HepG2 (cell line): ENCODE data around the gene SEC14L1. TPM values are rescaled to one million over a fixed set of nuclear protein-coding genes. Genes with fewer than 3 reads are reported as not detected.

Experiments used
- ATAC-seq: fragments of 200-7000 bp; cut with Tn5 transposase; 3 replicates; pipeline ENCODE4 v1.9.1; 2020; ENCODE audit warnings: mild to moderate bottlenecking, moderate library complexity
- BruUV-seq: library from RNA; stranded (reverse); fragments of 400-500 nt; replicated peaks from 2 replicates; lab custom pipeline; 2021; lab: Mats Ljungman, UMichigan
- CTCF ChIA-PET: fragments of 300-600 bp; formaldehyde crosslinking; extraction: SDS; loops from one replicate; lab custom pipeline; 2021; ENCODE audit warnings: low total read pairs, inconsistent platforms, low intra/inter-chr PET ratio; lab: Yijun Ruan, JAX
- POLR2A ChIA-PET: fragments of 350-600 bp; sonication (Branson Sonifier 250); formaldehyde crosslinking; loops from one replicate; lab custom pipeline; 2020; ENCODE audit warnings: antibody characterized with exemption, inconsistent platforms; lab: Yijun Ruan, JAX
- DNase-seq: peaks from one replicate; pipeline ENCODE4 v3.0.0-alpha.2; 2015; ENCODE audit warnings: low spot score
- FAIRE-seq: peaks from 3 replicates; lab custom pipeline; 2011; peaks lifted over from hg19 to GRCh38; lab: Jason Lieb, UNC
- H2AFZ ChIP-seq: one replicate; pipeline ENCODE4 v1.6.1; 2011; ENCODE audit warnings: low read length, inconsistent platforms
- H3K27ac ChIP-seq: fragments of 300-600 bp; 3 replicates; pipeline ENCODE4 v1.8.0; 2011; ENCODE audit warnings: mixed run types, mild to moderate bottlenecking, mixed read lengths, low read length, inconsistent platforms; ENCODE audit not compliant: insufficient read depth; ENCODE audit errors: extremely low read length
- H3K27me3 ChIP-seq, 2 experiments: fragments of 200-600 bp in 1 of 2; 2 replicates in 1 of 2; 3 replicates in 1 of 2; pipeline versions ENCODE4 v1.6.0 to v1.8.0; 2011; ENCODE audit warnings: low read length in 2 of 2, mild to moderate bottlenecking in 2 of 2, moderate library complexity in 2 of 2, inconsistent platforms in 1 of 2; ENCODE audit not compliant: insufficient read depth in 2 of 2, control insufficient read depth in 1 of 2
- H3K36me3 ChIP-seq, 2 experiments: fragments of 200-600 bp in 1 of 2; replicated peaks in 1 of 2; 2 replicates in 1 of 2; 3 replicates in 1 of 2; pipeline versions ENCODE4 v1.5.1 to v1.8.0; 2011; ENCODE audit warnings: low read length in 2 of 2, inconsistent platforms in 1 of 2; ENCODE audit not compliant: insufficient read depth in 2 of 2, control insufficient read depth in 1 of 2
- H3K4me1 ChIP-seq: 2 replicates; pipeline ENCODE4 v1.5.1; 2012; ENCODE audit warnings: low read length, inconsistent platforms; ENCODE audit not compliant: insufficient read depth
- H3K4me2 ChIP-seq: 2 replicates; pipeline ENCODE4 v1.6.0; 2011; ENCODE audit warnings: low read depth, low read length, inconsistent platforms
- H3K4me3 ChIP-seq, 3 experiments: fragments of 200-600 bp in 1 of 3; sonication (generic), shearing (Covaris generic) in 1 of 3; replicated peaks in 1 of 3; 2 replicates each; pipeline ENCODE4 v1.5.1; 2011 to 2016; ENCODE audit warnings: low read length in 3 of 3, inconsistent platforms in 2 of 3, low read depth in 2 of 3, mild to moderate bottlenecking in 2 of 3, control low read depth in 1 of 3, mixed read lengths in 1 of 3; ENCODE audit not compliant: insufficient read depth in 1 of 3
- H3K79me2 ChIP-seq: one replicate; pipeline ENCODE4 v1.6.1; 2011; ENCODE audit warnings: low read length, inconsistent platforms; ENCODE audit not compliant: insufficient read depth
- H3K9ac ChIP-seq: 2 replicates; pipeline ENCODE4 v1.6.0; 2011; ENCODE audit warnings: mild to moderate bottlenecking, low read depth, low read length, inconsistent platforms; ENCODE audit not compliant: insufficient read depth
- H3K9me3 ChIP-seq: 2 replicates; pipeline ENCODE4 v1.5.1; 2012; ENCODE audit warnings: mild to moderate bottlenecking, low read length
- H4K20me1 ChIP-seq: 2 replicates; pipeline ENCODE4 v1.6.0; 2011; ENCODE audit warnings: inconsistent platforms, mild to moderate bottlenecking, low read length, moderate library complexity; ENCODE audit not compliant: insufficient read depth
- HDAC6 ChIP-seq: fragments of 200-600 bp; sonication (generic); IDR thresholded peaks from 2 replicates; pipeline ENCODE4 v1.7.0; 2017; ENCODE audit warnings: mild to moderate bottlenecking, antibody characterized with exemption, low read length, low read depth
- MXI1 ChIP-seq: IDR thresholded peaks from 3 replicates; pipeline ENCODE4 v1.6.1; 2012; ENCODE audit warnings: low read depth, low read length, inconsistent platforms, borderline replicate concordance
- NRL ChIP-seq: sonication (generic); formaldehyde crosslinking; IDR thresholded peaks from 2 replicates; pipeline ENCODE4 v1.5.0; 2020; ENCODE audit warnings: missing genetic modification reagents, mild to moderate bottlenecking, moderate library complexity, borderline replicate concordance
- PHF20 ChIP-seq: sonication (generic); formaldehyde crosslinking; IDR thresholded peaks from 2 replicates; pipeline ENCODE4 v1.5.0; 2020; ENCODE audit warnings: mild to moderate bottlenecking, missing genetic modification reagents
- RFX1 ChIP-seq: fragments of 450-650 bp; IDR thresholded peaks from 2 replicates; pipeline ENCODE4 v1.6.1; 2017
- SETDB1 ChIP-seq: sonication (generic); formaldehyde crosslinking; IDR thresholded peaks from 2 replicates; pipeline ENCODE4 v1.5.1; 2020; ENCODE audit warnings: missing genetic modification reagents, mild to moderate bottlenecking, borderline replicate concordance
- SMYD3 ChIP-seq: sonication (generic); formaldehyde crosslinking; IDR thresholded peaks from 2 replicates; pipeline ENCODE4 v1.8.1; 2023; ENCODE audit warnings: mild to moderate bottlenecking, missing genetic modification reagents
- SRSF1 ChIP-seq: fragments of 200-400 bp; formaldehyde crosslinking; optimal IDR thresholded peaks from 2 replicates; pipeline ENCODE3; 2017; ENCODE audit warnings: mild to moderate bottlenecking, low read depth, low read length, moderate library complexity
- TCF12 ChIP-seq, 2 experiments: fragments of 450-650 bp in 1 of 2; sonication (generic) in 1 of 2; formaldehyde crosslinking in 1 of 2; IDR thresholded peaks; 2 replicates each; pipeline versions ENCODE4 v1.6.1 to v1.8.0; 2017 to 2022; ENCODE audit warnings: antibody characterized with exemption in 1 of 2, mild to moderate bottlenecking in 1 of 2, missing genetic modification reagents in 1 of 2, moderate library complexity in 1 of 2
- ZSCAN20 ChIP-seq: sonication (generic); formaldehyde crosslinking; IDR thresholded peaks from 2 replicates; pipeline ENCODE4 v1.4.0; 2020; ENCODE audit warnings: missing genetic modification reagents, mild to moderate bottlenecking, borderline replicate concordance
- WGBS: methylation state at CpG from one replicate; pipeline ENCODE4 v1.1.6; 2017; ENCODE audit warnings: low lambda C conversion rate; 5-methylcytosine and 5-hydroxymethylcytosine counted together
- in situ Hi-C: cut with HindIII; loops from 2 replicates; pipeline ENCODE4 v1.10.0; 2017; ENCODE audit warnings: low pct_unique_long_range_greater_than_20kb; ENCODE audit not compliant: extremely low pct_ligation_motif_present
- intact Hi-C: fragments of 100-400 bp; cut with micrococcal nuclease; formaldehyde crosslinking; loops from one replicate; pipeline ENCODE4 v1.10.0; 2022; ENCODE audit not compliant: unreplicated experiment
- polyA plus RNA-seq, 8 experiments: library from polyadenylated mRNA; depleted of rRNA in 3 of 8; stranded (reverse) in 7 of 8; unstranded in 1 of 8; fragments of >200 nt; fragmentation: Illumina TruSeq in 4 of 8; extraction: Trizol in 4 of 8; gene quantifications; 2 replicates each; pipeline versions ENCODE4 v1.2.1 to v1.2.3, GENCODE V29; 2011 to 2016; ENCODE audit warnings: low read depth in 4 of 8, missing spikeins in 1 of 8, mixed read lengths in 1 of 8; ENCODE audit not compliant: insufficient read depth in 1 of 8
- total RNA-seq, 5 experiments: library from RNA; depleted of rRNA; stranded (reverse); fragments of >200 nt; fragmentation: Illumina TruSeq; extraction: Trizol; gene quantifications; 2 replicates each; pipeline ENCODE4 v1.2.3, GENCODE V29; 2016; ENCODE audit warnings: low read depth in 1 of 5
- TF ChIP-seq, protein P1 (sequence below): sonication (generic); formaldehyde crosslinking; IDR thresholded peaks from 2 replicates; pipeline ENCODE4 v1.4.0; 2020; ENCODE audit warnings: mild to moderate bottlenecking, missing genetic modification reagents
- TF ChIP-seq, protein P2 (sequence below): sonication (generic); formaldehyde crosslinking; IDR thresholded peaks from 2 replicates; pipeline ENCODE4 v1.5.0; 2020; ENCODE audit warnings: missing genetic modification reagents

Gene SEC14L1
- total and polyA plus RNA-seq, 2 of the 13 experiments (the other 11 are each of a cell fraction or from before 2014, with no cell fraction given): 26.3 to 43.9 TPM

DNA sequence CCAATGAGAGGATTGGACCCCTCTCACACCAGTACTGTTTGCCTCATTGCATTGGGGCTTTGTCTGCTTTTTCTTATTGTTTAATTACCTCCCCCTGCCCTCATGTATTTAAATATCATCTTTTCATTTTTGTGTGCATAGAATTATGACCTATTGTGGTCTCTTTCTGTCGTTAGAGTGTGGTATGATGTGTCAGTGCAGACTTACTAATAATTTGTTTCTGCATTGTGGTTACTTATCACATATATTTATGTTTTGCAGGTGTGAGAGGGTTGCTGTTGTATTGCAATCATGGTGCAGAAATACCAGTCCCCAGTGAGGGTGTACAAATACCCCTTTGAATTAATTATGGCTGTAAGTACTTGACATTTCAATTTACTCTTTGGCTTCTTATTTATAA is 2.5 kb downstream of the SEC14L1 start:
- no peak for ATAC-seq
- no TSS peak for BruUV-seq

More for the DNA sequence above, 2.5 kb downstream of the SEC14L1 start:
- FAIRE-seq: no peak
- no peak for TF ChIP-seq NRL
- TF ChIP-seq, protein P1, sequence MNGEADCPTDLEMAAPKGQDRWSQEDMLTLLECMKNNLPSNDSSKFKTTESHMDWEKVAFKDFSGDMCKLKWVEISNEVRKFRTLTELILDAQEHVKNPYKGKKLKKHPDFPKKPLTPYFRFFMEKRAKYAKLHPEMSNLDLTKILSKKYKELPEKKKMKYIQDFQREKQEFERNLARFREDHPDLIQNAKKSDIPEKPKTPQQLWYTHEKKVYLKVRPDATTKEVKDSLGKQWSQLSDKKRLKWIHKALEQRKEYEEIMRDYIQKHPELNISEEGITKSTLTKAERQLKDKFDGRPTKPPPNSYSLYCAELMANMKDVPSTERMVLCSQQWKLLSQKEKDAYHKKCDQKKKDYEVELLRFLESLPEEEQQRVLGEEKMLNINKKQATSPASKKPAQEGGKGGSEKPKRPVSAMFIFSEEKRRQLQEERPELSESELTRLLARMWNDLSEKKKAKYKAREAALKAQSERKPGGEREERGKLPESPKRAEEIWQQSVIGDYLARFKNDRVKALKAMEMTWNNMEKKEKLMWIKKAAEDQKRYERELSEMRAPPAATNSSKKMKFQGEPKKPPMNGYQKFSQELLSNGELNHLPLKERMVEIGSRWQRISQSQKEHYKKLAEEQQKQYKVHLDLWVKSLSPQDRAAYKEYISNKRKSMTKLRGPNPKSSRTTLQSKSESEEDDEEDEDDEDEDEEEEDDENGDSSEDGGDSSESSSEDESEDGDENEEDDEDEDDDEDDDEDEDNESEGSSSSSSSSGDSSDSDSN: no peak
- no peak for TF ChIP-seq PHF20 (CRISPR knock-in tag)
- no peak for TF ChIP-seq SRSF1
- TF ChIP-seq MXI1: no peak
- no peak for TF ChIP-seq TCF12 (IDR thresholded peaks at IDR 0.05)
- no peak for TF ChIP-seq TCF12 (CRISPR knock-in tag; IDR thresholded peaks at IDR 0.05)
- TF ChIP-seq HDAC6: no peak
- TF ChIP-seq, protein P2, sequence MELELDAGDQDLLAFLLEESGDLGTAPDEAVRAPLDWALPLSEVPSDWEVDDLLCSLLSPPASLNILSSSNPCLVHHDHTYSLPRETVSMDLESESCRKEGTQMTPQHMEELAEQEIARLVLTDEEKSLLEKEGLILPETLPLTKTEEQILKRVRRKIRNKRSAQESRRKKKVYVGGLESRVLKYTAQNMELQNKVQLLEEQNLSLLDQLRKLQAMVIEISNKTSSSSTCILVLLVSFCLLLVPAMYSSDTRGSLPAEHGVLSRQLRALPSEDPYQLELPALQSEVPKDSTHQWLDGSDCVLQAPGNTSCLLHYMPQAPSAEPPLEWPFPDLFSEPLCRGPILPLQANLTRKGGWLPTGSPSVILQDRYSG (CRISPR knock-in tag): no peak
- no peak for TF ChIP-seq SMYD3 (CRISPR knock-in tag)
- no peak for TF ChIP-seq ZSCAN20 (CRISPR knock-in tag)
- no peak for TF ChIP-seq SETDB1 (CRISPR knock-in tag)
- no peak for TF ChIP-seq RFX1
- DNase-seq: no peak
- Histone ChIP-seq H4K20me1 (no peaks in the 10 kb centered on the region), H3K9me3 (no peaks in the 10 kb centered on the region), H3K27ac (no peak overlapping the region), H3K9ac (no peak overlapping the region), H2AFZ (no peak overlapping the region), H3K4me2 (no peak overlapping the region; the same call in 1 of the 2 replicates), H3K27me3 (no peaks in the 10 kb centered on the region; a peak in 1 of 5 replicates), H3K79me2 (peaks cover 49% of the 10 kb centered on the region), H3K4me3 (no peak overlapping the region), H3K36me3 (peaks cover 6 to 32% of the 10 kb centered on the region in 2 experiments), H3K4me1 (peaks cover 80% of the 10 kb centered on the region)
- CTCF ChIA-PET: no interaction called here
- intact Hi-C loops (no loop called here), in situ Hi-C loops (no loop called here)
- 95% methylated on average over 1 of the region's 1 CpG for WGBS
- POLR2A ChIA-PET: no interaction called here
